ENCODE data around the gene ADSS2. TPM values are rescaled to one million over a fixed set of nuclear protein-coding genes. Genes with fewer than 3 reads are reported as not detected.

Gene ADSS2
- total RNA-seq, 1 donor from 2014 or later, result 38.5 TPM

DNA sequence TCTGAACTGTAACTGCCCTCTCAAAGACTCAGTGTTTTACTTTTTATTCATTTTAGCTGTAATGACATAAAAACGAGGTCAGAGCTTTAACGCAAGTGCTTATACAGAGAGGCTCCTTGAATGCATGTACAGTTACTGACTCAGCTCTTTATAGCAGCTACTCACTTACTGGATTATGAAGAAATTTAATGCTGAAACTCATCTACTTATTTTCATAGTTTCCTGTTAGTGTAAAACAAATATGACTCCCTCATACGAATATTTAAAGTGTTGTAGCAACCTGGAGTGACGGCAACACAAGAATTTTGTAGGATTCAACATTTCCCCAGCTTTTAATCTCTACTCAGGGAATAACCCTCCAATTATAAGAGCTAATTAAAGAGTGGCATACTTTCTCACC is 32.7 kb downstream of the ADSS2 start:
- H3K36me3 ChIP-seq, result peaks cover 97% of the 10 kb centered on the region
- ATAC-seq (peak in 1 of 2 donors; percentile 32), DNase-seq (no peak)
- H3K27me3 ChIP-seq (ENCODE audit: low read depth), result no peaks in the 10 kb centered on the region
- no peaks in the 10 kb centered on the region for H3K4me1 ChIP-seq
- no peak overlapping the region for H3K27ac ChIP-seq
- TF ChIP-seq CTCF (IDR thresholded peaks at IDR 0.05), result no peak
- H3K4me3 ChIP-seq, result no peak overlapping the region
- H3K9me3 ChIP-seq, result no peaks in the 10 kb centered on the region
- intact Hi-C loops (cut with DNase I), result no loop called here

DNA sequence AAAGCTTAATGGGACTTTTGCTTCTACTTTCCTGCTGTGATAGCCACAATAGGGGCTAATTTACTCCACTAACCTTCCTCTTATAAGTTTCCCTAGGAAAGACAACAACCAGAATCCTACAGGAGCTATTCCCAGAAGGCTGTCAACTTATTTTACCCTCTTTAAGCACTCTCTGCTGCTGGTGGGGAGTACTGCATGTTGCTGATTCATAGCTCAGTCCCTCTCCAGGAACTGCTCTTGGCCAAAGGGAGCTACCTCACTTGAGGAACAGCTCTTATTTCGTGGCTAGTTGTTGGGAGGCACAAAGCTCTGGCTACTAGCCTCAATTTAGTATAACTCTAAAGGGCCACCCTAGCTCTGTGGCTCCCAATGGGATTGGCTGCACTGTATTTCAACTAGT is 37.2 kb downstream of the ADSS2 start:
- ATAC-seq, result peak in 1 of 2 donors; percentile 63

DNA sequence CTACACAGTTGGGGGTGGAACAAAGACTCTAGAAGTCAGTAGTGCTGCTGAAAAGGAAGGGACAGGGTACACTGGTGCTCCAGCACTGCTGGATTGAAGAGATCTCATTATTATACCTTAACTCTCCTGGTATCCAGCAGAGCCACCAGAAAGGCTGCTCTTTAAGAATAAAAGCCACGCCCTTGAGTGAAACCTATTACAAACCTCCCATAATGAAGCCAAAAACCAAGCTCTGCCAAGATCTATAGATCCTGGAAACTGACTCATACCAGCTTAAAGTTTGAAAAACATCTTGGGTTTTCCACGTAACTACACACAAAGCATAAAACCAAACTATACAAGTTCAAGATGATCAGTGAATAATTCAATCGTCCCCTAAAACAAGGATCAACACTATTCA is 38.0 kb downstream of the ADSS2 start:
- Histone ChIP-seq H3K27ac (no peak overlapping the region), H3K9me3 (no peaks in the 10 kb centered on the region), H3K27me3 (ENCODE audit: low read depth) (no peaks in the 10 kb centered on the region), H3K36me3 (peaks cover 99% of the 10 kb centered on the region), H3K4me1 (no peaks in the 10 kb centered on the region), H3K4me3 (no peak overlapping the region)
- intact Hi-C loops (cut with DNase I), result no loop called here
- DNase-seq (no peak), ATAC-seq (no peak)
- TF ChIP-seq CTCF (IDR thresholded peaks at IDR 0.05), result no peak

More for the DNA sequence above, 37.2 kb downstream of the ADSS2 start:
- Histone ChIP-seq H3K27me3 (ENCODE audit: low read depth) (no peaks in the 10 kb centered on the region), H3K27ac (no peak overlapping the region), H3K36me3 (peaks cover 99% of the 10 kb centered on the region), H3K4me3 (no peak overlapping the region), H3K4me1 (no peaks in the 10 kb centered on the region), H3K9me3 (no peaks in the 10 kb centered on the region)
- intact Hi-C loops (cut with DNase I), result no loop called here
- TF ChIP-seq CTCF (IDR thresholded peaks at IDR 0.05), result no peak
- DNase-seq, result no peak

- Histone ChIP-seq H3K27me3 (ENCODE audit: low read depth) (no peaks in the 10 kb centered on the region), H3K9me3 (no peaks in the 10 kb centered on the region), H3K36me3 (peaks cover 90% of the 10 kb centered on the region), H3K4me1 (no peaks in the 10 kb centered on the region), H3K27ac (no peak overlapping the region), H3K4me3 (no peak overlapping the region)
- DNase-seq (no peak), ATAC-seq (no peak)
- no peak for TF ChIP-seq CTCF (IDR thresholded peaks at IDR 0.05)
- intact Hi-C loops (cut with DNase I), result no loop called here
These were observed 39.5 kb downstream of the ADSS2 start for GRCh38 chr1:244412176-244412575.

DNA sequence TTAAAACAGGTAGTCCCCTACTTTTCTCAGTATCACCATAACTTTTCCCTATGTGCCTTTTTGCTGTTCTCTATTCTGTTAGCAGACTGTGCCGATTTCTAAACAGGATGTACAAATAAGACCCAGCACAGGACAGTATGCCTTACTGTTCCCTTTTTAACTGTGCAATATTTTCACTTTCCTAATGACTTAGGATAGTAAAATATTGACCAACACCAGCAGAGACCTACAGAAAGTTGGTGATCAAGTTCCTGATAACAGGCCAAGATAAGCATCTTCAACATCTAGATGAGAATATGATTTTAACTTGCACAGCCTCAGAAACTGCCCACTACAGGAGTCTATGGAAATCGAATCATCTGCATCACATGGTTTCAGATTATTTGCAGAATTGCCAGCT is 42.0 kb downstream of the ADSS2 start:
- intact Hi-C loops (cut with DNase I), result no loop called here
- Histone ChIP-seq H3K4me1 (no peaks in the 10 kb centered on the region), H3K27me3 (ENCODE audit: low read depth) (no peaks in the 10 kb centered on the region), H3K9me3 (no peaks in the 10 kb centered on the region), H3K36me3 (peaks cover 79% of the 10 kb centered on the region), H3K27ac (no peak overlapping the region), H3K4me3 (no peak overlapping the region)
- DNase-seq (no peak), ATAC-seq (peak; percentile 33 to 71)
- no peak for TF ChIP-seq CTCF (IDR thresholded peaks at IDR 0.05)

DNA sequence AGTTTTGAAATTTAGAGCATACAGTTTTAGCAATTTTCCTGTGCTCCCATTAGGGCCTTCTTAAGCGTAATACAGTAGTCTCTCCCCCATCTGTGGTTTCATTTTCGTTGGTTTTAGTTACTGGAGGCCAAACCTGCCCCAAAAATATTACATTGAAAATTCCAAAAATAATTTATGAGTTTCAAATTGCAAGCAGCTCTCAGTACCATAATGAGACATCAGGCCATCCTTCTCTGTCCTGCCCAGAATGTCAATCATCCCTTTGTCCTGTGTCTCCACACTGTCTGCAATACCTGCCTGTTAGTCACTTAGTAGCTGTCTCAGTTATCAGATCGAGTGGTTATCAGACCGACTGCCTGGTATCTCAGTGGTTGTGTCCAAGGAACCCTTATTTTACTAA is 45.4 kb downstream of the ADSS2 start:
- Histone ChIP-seq H3K27me3 (ENCODE audit: low read depth) (no peaks in the 10 kb centered on the region), H3K9me3 (peaks cover 3% of the 10 kb centered on the region), H3K36me3 (peaks cover 55% of the 10 kb centered on the region), H3K4me1 (no peaks in the 10 kb centered on the region), H3K4me3 (no peak overlapping the region), H3K27ac (no peak overlapping the region)
- ATAC-seq (no peak), DNase-seq (no peak)
- intact Hi-C loops (cut with DNase I), result no loop called here
- TF ChIP-seq CTCF (IDR thresholded peaks at IDR 0.05), result no peak
